Peyer's patch (tissue), 4 donors: ENCODE measurements around the gene RSRC1.
"Not testable (repeated sequence)": the region's sequence is repeated elsewhere in the genome, so short reads cannot be mapped to it uniquely, and the experiment has no call there.

Experiments
- CTCF ChIP-seq, 6 experiments: fragments of 450-650 bp in 4 of 6; fragments of 200-600 bp in 2 of 6; sonication (generic) in 1 of 6; IDR thresholded peaks; one replicate each; pipeline ENCODE4 v1.5.1; 2017 to 2019; ENCODE audit warnings: antibody characterized with exemption in 6 of 6, mild to moderate bottlenecking in 3 of 6, moderate library complexity in 1 of 6
- POLR2A ChIP-seq, 2 donors: fragments of 450-650 bp; IDR thresholded peaks; one replicate each; pipeline ENCODE4 v1.5.1; 2017; ENCODE audit warnings: antibody characterized with exemption in 2 of 2, mild to moderate bottlenecking in 2 of 2, moderate library complexity in 2 of 2

DNA sequence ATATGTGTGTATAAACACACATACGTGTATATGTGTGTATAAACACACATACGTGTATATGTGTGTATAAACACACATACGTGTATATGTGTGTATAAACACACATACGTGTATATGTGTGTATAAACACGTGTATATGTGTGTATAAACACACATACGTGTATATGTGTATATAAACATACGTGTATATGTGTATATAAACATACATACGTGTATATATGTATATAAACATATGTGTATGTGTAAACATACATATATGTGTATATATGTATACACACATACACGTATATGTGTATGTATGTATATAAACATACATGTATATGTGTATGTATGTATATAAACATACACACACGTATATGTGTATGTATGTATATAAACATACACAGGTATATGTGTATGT lies 119.1 kb downstream of the RSRC1 start:
- not testable (repeated sequence) for TF ChIP-seq POLR2A, CTCF (IDR thresholded peaks at IDR 0.05)
